Hepatocyte (in vitro differentiated cells): ENCODE measurements around the gene GALNT3.
A peak's percentile ranks its signal among the peaks of the same experiment; 100 is the strongest.

ENCODE experiments used
- CTCF ChIP-seq: fragments of 200-600 bp; sonication (generic); IDR thresholded peaks from 2 replicates; pipeline ENCODE4 v1.5.1; 2016; ENCODE audit warnings: antibody characterized with exemption, mild to moderate bottlenecking; ENCODE audit not compliant: poor library complexity
- EZH2 ChIP-seq: fragments of 200-600 bp; sonication (generic); IDR thresholded peaks from 2 replicates; pipeline ENCODE4 v1.6.1; 2016; ENCODE audit warnings: antibody characterized with exemption, mild to moderate bottlenecking, borderline replicate concordance

DNA sequence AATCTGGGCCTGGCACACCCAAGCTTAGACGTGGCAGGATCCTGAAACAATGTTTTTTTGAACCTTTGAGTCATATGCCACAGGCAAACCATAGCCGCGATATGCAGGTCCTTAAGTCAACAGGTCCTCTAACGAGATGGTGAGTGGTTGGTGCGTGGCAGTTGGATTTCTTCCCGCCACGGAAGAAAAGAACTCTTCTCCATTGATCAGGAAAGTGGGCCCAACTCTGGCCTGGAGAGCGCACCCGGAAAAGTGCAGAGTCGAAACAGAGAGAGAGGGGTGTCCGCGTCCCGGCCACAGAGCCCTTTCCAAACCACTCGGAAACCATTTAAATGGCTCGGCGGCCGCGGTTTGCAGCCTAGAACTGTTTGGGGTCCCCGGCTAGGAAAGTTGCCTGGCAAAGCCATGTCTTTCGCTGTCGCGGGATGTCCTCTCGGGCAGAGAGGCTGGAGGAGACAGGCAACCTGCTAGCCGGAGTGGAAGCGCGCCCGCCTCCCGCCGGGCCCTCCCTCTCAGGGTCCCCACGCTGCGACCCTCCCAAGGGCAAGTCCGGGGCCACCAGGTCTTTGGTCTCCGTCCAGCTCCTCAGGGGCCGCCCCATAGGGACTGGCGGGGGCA is 777 bp downstream of the GALNT3 start:
- TF ChIP-seq CTCF (no peak), EZH2 (peak; percentile 49)
